SH-SY5Y (cell line): Measurements from ENCODE around the gene EEA1.

ENCODE experiments used
- GATA2 ChIP-seq: IDR thresholded peaks from 2 replicates; pipeline ENCODE4 v1.6.1; 2011; ENCODE audit warnings: mild to moderate bottlenecking, low read depth, low read length
- GATA3 ChIP-seq: IDR thresholded peaks from 2 replicates; pipeline ENCODE4 v1.6.1; 2011; ENCODE audit warnings: low read depth, mild to moderate bottlenecking, low read length, moderate library complexity

DNA sequence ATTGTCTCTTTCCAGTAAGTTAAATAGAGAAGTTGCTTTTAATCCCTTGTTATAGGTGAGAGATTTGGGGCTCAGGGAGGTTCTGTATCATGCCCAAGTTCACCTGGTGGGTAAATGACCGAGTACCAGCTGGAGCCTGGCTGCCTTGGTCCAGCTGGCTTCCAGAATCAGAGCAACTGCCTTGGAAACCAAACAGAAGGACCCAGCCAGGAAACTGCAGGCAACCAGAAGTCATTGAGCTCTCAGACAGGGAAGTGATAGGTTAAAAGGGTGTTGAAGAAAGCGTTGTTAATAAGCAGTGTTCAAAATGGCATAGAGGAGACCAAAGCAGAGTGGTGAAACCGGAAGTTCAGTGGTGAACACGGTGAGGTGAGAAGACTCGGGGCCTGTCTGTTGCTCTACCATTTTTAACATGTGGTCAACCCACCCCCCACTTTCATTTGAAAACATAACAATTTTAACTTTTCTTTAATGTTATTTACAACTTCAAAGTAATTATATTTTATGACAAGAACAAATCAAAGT, 171.4 kb downstream of the EEA1 start:
- TF ChIP-seq GATA2 (no peak), GATA3 (no peak)
